NCI-H2081 treated with DMSO at 0.1 percent for 48 hours (cell line): ENCODE measurements around the gene UBE3C.
"Not testable (repeated sequence)": the region's sequence is repeated elsewhere in the genome, so short reads cannot be mapped to it uniquely, and the experiment has no call there.

Experiments used
- DNase-seq: peaks from one replicate; lab custom pipeline; 2025; lab: John Stamatoyannopoulos, UW

UBE3C gene

GRCh38 chr7:157138424-157139110 lies at the start of gene UBE3C:
TSS of gene UBE3C (plus strand) at chr7:157138926. CDS start at chr7:157139273, 347 bp downstream.
- peak; percentile 65 for DNase-seq

- DNase-seq = no peak
Observed at GRCh38 chr7:157089100-157089610, 49.6 kb upstream of the UBE3C start.

GRCh38 chr7:157090485-157091165 lies 48.1 kb upstream of the UBE3C start:
- no peak for DNase-seq

- no peak for DNase-seq
Observed at GRCh38 chr7:157096286-157097055, 42.3 kb upstream of the UBE3C start.

GRCh38 chr7:157097056-157097329 lies 41.7 kb upstream of the UBE3C start:
- no peak for DNase-seq

- DNase-seq = no peak
Observed at GRCh38 chr7:157097569-157097968, 41.2 kb upstream of the UBE3C start.

GRCh38 chr7:157100005-157100404 lies 38.7 kb upstream of the UBE3C start:
- DNase-seq = not testable (repeated sequence)

- not testable (repeated sequence) for DNase-seq
Observed at GRCh38 chr7:157103641-157104040, 35.1 kb upstream of the UBE3C start.

- DNase-seq = no peak
Observed at GRCh38 chr7:157111311-157111710, 27.4 kb upstream of the UBE3C start.

- DNase-seq = no peak
Observed at GRCh38 chr7:157112706-157113105, 26.0 kb upstream of the UBE3C start.

GRCh38 chr7:157113607-157114006 lies 25.1 kb upstream of the UBE3C start:
- DNase-seq = no peak

GRCh38 chr7:157116762-157117161 lies 22.0 kb upstream of the UBE3C start:
- no peak for DNase-seq

GRCh38 chr7:157117796-157118195 lies 20.9 kb upstream of the UBE3C start:
- no peak for DNase-seq

- no peak for DNase-seq
Observed at GRCh38 chr7:157120181-157120580, 18.5 kb upstream of the UBE3C start.

GRCh38 chr7:157121184-157121715 lies 17.5 kb upstream of the UBE3C start:
- no peak for DNase-seq

GRCh38 chr7:157122800-157123495 lies 15.8 kb upstream of the UBE3C start:
- DNase-seq = no peak

GRCh38 chr7:157124690-157125089 lies 14.0 kb upstream of the UBE3C start:
- no peak for DNase-seq

GRCh38 chr7:157125376-157126223 lies 13.1 kb upstream of the UBE3C start:
- no peak for DNase-seq

- no peak for DNase-seq
Observed at GRCh38 chr7:157126921-157127320, 11.8 kb upstream of the UBE3C start.

GRCh38 chr7:157129200-157129599 lies 9.5 kb upstream of the UBE3C start:
- no peak for DNase-seq

GRCh38 chr7:157129907-157130460 lies 8.7 kb upstream of the UBE3C start:
- no peak for DNase-seq
